Epithelial cell of esophagus (primary cell): ENCODE measurements around the gene RNF150.

Experiments
- DNase-seq: peaks from one replicate; pipeline ENCODE4 v3.0.0; 2010; ENCODE audit warnings: low read depth
- H3K4me3 ChIP-seq: 2 replicates; pipeline ENCODE4 v1.5.1; 2011; ENCODE audit warnings: mild to moderate bottlenecking, low read length, control low read depth
- TF ChIP-seq, protein P1 (sequence below): IDR thresholded peaks from 2 replicates; pipeline ENCODE4 v1.5.1; 2011; ENCODE audit warnings: low read depth, mild to moderate bottlenecking, low read length, control low read depth, inconsistent platforms; ENCODE audit not compliant: insufficient read depth; ENCODE audit errors: missing control alignments

The RNF150 gene

DNA sequence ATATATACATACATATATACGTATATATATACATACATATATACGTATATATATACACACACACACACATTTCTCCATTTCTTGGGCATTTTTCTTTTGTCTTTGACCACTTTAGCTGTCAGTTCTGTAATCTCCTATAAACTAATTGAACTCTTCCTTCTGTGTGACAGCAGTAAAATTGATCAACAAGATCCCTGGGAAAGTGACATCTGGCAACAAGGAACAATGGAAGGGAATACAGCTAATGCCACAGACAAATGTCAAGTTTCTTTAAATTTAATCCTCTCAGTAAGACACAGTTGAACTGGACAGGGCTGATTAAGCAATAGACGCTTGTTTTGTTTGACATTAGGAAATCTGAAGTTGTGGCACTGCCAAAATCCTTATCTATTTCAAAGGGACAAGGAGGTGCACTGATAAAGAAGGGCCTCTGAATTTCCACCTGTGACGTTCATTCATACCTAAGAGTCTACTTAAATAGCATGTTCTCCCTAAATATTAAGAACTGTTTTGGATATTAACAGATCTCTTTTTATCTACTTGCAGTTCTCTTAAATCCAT, 126.9 kb downstream of the RNF150 start:
- H3K4me3 ChIP-seq: no peak overlapping the region
- TF ChIP-seq, protein P1, sequence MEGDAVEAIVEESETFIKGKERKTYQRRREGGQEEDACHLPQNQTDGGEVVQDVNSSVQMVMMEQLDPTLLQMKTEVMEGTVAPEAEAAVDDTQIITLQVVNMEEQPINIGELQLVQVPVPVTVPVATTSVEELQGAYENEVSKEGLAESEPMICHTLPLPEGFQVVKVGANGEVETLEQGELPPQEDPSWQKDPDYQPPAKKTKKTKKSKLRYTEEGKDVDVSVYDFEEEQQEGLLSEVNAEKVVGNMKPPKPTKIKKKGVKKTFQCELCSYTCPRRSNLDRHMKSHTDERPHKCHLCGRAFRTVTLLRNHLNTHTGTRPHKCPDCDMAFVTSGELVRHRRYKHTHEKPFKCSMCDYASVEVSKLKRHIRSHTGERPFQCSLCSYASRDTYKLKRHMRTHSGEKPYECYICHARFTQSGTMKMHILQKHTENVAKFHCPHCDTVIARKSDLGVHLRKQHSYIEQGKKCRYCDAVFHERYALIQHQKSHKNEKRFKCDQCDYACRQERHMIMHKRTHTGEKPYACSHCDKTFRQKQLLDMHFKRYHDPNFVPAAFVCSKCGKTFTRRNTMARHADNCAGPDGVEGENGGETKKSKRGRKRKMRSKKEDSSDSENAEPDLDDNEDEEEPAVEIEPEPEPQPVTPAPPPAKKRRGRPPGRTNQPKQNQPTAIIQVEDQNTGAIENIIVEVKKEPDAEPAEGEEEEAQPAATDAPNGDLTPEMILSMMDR: no peak
- no peak for DNase-seq

DNA sequence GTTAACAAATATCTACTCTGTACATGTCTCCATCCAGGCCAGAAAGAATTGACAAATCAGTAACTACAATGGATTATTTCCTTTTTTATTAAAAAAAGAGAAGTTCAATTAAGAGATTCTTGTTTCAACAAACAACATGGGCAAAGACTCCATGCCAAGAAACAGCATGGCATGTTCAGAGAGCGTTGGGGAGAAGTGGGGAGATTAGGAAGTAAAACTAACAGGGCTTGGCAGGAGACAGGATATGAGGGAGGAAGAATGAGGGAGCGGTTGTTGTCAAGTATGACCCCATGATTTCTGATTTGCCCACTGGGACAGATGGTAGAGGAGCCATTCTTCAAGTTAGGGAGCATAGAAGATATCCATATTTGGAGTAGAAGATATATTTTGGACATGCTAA, 128.4 kb downstream of the RNF150 start:
- TF ChIP-seq, protein P1: no peak
- no peak overlapping the region for H3K4me3 ChIP-seq
- DNase-seq: no peak

DNA sequence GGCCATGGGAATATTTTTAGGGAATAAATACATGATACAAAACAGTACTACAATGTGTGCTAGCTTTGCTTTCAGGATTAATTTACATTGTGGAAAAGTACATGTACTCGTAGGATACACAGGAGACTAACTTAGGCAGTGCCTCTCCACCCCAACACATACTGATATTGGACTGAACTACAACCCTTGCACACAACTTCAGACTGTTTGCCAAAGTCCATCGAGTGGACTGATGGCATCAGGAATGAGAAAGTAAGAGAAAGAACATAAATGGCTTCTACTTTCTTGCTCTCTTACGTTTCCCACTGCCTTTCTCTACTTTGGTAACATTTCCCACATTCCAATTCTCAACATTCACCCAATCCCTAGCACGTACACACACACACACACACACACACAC, 130.1 kb downstream of the RNF150 start:
- TF ChIP-seq, protein P1: no peak
- H3K4me3 ChIP-seq: no peak overlapping the region
- DNase-seq: no peak

DNA sequence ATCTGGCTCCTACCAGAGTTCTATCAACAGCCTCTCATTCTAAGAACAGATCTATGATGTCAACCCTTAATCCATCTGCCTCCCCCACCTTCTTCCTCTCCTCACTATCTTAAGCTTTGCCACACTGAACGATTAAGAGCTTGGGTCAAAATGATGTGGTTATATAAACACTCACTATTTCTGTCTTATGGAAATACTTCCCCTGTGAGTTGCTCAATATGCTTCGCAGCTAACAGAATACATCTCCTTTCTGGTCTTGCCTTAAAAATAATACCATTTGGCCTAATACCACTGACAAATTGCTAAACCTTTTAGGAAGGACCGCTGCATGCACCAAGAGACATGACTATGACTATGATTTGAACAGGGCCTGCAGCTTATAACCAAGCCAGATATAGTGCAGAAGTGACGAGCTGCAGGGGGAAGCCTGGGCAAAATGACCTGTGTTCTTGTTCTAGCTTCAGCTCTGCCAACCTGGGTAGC, 130.9 kb downstream of the RNF150 start:
- DNase-seq: no peak
- TF ChIP-seq, protein P1: no peak
- H3K4me3 ChIP-seq: no peak overlapping the region

DNA sequence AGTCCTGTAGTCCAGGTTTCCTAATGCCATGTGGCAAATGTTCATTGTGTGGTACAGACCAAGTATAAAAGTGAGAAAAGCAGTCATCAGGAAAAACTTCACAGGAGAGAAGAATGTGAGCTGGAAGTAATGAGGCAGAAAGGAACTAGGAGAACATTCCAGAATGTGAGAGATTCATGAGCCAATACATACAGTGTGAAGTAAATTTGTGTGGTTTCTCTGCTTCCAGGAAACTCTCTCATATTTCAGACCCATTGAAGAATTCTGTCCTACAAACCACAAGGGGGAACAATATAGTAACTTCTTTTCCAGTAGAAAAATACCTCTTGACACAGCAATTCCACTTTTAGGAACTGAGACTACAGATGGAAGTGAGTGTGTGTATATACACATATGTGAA, 136.5 kb downstream of the RNF150 start:
- no peak for DNase-seq
- H3K4me3 ChIP-seq: no peak overlapping the region
- TF ChIP-seq, protein P1: no peak

DNA sequence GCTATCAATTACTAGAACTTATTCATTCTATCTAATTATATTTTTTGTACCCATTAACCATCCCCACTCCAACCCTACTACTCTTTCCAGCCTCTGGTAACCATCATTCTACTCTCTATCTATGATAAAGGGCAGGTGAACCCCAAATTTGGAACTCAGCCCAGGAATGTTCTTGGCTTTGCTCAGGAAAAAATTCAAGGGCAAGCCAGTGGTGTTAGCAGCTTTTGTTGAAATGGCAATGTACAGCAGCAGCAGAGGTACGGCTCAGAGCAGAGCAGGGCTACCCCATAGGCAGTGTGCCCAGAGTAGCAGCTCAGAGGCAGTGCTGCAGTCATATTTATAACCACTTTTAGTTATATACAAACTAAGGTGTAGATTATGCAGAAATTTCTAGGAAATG, 138.2 kb downstream of the RNF150 start:
- TF ChIP-seq, protein P1: no peak
- DNase-seq: no peak
- H3K4me3 ChIP-seq: no peak overlapping the region

DNA sequence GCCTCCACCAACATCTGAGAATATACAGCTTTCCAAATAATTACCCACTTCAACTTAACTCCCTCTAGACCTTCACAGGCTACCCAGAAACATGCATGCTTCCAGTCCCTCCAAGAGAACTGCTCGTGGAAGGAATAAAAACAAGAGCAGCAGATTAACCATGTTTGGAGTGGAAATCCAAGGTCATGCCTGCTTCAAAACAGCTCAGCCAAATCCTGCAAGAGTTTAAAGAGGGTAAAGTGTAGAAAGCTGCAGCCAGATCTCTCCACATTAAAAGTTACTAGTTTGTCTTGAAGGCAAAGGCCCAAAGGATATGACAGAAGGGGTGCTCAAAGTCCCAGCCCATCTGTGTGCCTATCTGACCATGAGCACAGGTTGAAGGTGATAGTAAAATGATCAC, 139.3 kb downstream of the RNF150 start:
- TF ChIP-seq, protein P1: no peak
- no peak overlapping the region for H3K4me3 ChIP-seq
- DNase-seq: no peak
